ENCODE measurements around the gene NTRK1. TPM values are rescaled to one million over a fixed set of nuclear protein-coding genes. Genes with fewer than 3 reads are reported as not detected.

NTRK1 gene
- total RNA-seq, 4 donors from 2014 or later = 0.11 to 1.2 (median 0.63) TPM

- no peak overlapping the region for H3K27ac ChIP-seq
- no peaks in the 10 kb centered on the region for H3K4me1 ChIP-seq
- 78% methylated on average over 18 of the region's 18 CpGs for WGBS, 2 donors
- TF ChIP-seq POLR2A (IDR thresholded peaks at IDR 0.05) (no peak), CTCF (IDR thresholded peaks at IDR 0.05) (no peak)
- no peaks in the 10 kb centered on the region for H3K9me3 ChIP-seq
- no peak overlapping the region for H3K4me3 ChIP-seq (replicated peaks in 1 of 3)
- DNase-seq = no peak
- no peaks in the 10 kb centered on the region for H3K27me3 ChIP-seq
- H3K36me3 ChIP-seq = no peaks in the 10 kb centered on the region
- intact Hi-C loops (cut with DNase I) = no loop called here
Measured at GRCh38 chr1:156828400-156829124, 32.1 kb upstream of the NTRK1 start.

- 74 to 78% methylated on average over 5 of the region's 5 CpGs for WGBS, 2 donors
Measured at GRCh38 chr1:156832434-156832833, 28.2 kb upstream of the NTRK1 start.

GRCh38 chr1:156833603-156834002 lies 27.1 kb upstream of the NTRK1 start:
- Histone ChIP-seq H3K27ac (no peak overlapping the region), H3K4me1 (no peaks in the 10 kb centered on the region), H3K27me3 (no peaks in the 10 kb centered on the region), H3K9me3 (no peaks in the 10 kb centered on the region), H3K36me3 (no peaks in the 10 kb centered on the region), H3K4me3 (replicated peaks in 1 of 3) (no peak overlapping the region)
- DNase-seq = no peak
- no peak for TF ChIP-seq POLR2A (IDR thresholded peaks at IDR 0.05)
- no peak for TF ChIP-seq CTCF (IDR thresholded peaks at IDR 0.05)
- 56 to 65% methylated on average over 2 of the region's 2 CpGs for WGBS, 2 donors
- intact Hi-C loops (cut with DNase I) = no loop called here

More at GRCh38 chr1:156832434-156832833, 28.2 kb upstream of the NTRK1 start:
- Histone ChIP-seq H3K9me3 (no peaks in the 10 kb centered on the region), H3K27me3 (no peaks in the 10 kb centered on the region), H3K36me3 (no peaks in the 10 kb centered on the region), H3K4me3 (replicated peaks in 1 of 3) (no peak overlapping the region), H3K4me1 (no peaks in the 10 kb centered on the region), H3K27ac (no peak overlapping the region)
- DNase-seq = no peak
- intact Hi-C loops (cut with DNase I) = no loop called here
- TF ChIP-seq CTCF (IDR thresholded peaks at IDR 0.05) = no peak
- TF ChIP-seq POLR2A (IDR thresholded peaks at IDR 0.05) = no peak

DNA sequence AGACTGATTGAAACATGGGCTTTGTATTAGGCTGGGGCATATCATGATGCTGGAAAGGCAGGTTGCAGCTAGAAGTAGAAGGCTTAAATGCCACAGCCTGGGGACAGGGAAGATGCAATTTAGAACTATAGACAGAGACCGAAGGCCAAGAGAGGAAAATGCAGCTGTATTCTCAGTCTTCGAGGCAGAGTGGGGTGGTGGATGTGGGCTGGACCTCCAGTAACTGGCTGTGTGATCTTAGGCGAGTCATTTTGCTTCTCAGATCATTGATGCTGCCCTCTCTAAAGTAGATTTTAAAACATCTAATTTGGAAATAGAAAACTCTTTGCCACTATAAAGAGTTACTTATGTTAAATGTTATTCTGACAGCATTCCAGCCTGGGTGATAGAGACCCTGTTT lies 26.3 kb upstream of the NTRK1 start:
- Histone ChIP-seq H3K9me3 (no peaks in the 10 kb centered on the region), H3K4me3 (replicated peaks in 1 of 3) (no peak overlapping the region), H3K4me1 (no peaks in the 10 kb centered on the region), H3K27me3 (no peaks in the 10 kb centered on the region), H3K36me3 (no peaks in the 10 kb centered on the region), H3K27ac (no peak overlapping the region)
- intact Hi-C loops (cut with DNase I) = no loop called here
- DNase-seq = no peak
- no peak for TF ChIP-seq CTCF (IDR thresholded peaks at IDR 0.05)
- TF ChIP-seq POLR2A (IDR thresholded peaks at IDR 0.05) = no peak
- WGBS, 2 donors = 87 to 89% methylated on average over 3 of the region's 3 CpGs

DNA sequence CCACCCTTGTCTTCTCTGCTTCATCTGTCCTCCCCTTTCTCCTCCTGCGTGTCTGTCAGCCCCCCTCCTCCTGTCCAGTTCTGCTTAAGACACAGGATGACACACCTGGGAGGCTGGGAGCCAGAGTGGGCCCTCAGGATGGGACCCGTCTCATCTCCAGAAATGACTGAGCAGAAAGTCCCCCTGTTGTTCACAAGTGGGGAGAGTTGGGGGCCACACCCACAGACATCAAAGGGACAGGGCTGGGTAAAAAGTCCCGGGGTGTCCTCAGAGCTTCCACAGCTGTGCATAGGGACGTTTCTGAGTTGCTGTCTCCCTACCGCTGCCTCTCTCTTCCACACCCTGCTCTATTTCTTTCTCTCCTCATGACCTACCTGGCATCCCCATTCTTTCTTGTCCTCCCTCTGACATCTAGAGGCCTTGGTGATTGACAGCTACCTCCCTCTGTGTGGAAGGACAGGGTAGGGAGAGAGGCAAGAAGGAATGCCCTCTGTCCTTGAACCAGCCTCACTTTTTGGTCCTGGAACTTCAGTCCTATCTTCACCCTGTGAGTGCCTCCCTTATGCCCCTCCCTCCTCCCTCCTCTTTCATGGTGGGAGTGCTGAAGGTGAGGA lies 24.5 kb upstream of the NTRK1 start:
- WGBS, 2 donors = 59 to 79% methylated on average over 5 of the region's 5 CpGs
- no peaks in the 10 kb centered on the region for H3K9me3 ChIP-seq
- no peak overlapping the region for H3K27ac ChIP-seq
- H3K4me3 ChIP-seq (replicated peaks in 1 of 3) = no peak overlapping the region
- TF ChIP-seq CTCF (IDR thresholded peaks at IDR 0.05) = no peak
- no peak for TF ChIP-seq POLR2A (IDR thresholded peaks at IDR 0.05)
- DNase-seq = no peak
- intact Hi-C loops (cut with DNase I) = loop anchor here (5.0 kb wide), 1 partner anchor 91 kb away; no protein-coding TSS in a partner anchor
- no peaks in the 10 kb centered on the region for H3K4me1 ChIP-seq
- no peaks in the 10 kb centered on the region for H3K27me3 ChIP-seq
- no peaks in the 10 kb centered on the region for H3K36me3 ChIP-seq

All from thyroid gland (tissue), 4 donors.